Measurements from ENCODE around the gene MYH14.

Gene MYH14

DNA sequence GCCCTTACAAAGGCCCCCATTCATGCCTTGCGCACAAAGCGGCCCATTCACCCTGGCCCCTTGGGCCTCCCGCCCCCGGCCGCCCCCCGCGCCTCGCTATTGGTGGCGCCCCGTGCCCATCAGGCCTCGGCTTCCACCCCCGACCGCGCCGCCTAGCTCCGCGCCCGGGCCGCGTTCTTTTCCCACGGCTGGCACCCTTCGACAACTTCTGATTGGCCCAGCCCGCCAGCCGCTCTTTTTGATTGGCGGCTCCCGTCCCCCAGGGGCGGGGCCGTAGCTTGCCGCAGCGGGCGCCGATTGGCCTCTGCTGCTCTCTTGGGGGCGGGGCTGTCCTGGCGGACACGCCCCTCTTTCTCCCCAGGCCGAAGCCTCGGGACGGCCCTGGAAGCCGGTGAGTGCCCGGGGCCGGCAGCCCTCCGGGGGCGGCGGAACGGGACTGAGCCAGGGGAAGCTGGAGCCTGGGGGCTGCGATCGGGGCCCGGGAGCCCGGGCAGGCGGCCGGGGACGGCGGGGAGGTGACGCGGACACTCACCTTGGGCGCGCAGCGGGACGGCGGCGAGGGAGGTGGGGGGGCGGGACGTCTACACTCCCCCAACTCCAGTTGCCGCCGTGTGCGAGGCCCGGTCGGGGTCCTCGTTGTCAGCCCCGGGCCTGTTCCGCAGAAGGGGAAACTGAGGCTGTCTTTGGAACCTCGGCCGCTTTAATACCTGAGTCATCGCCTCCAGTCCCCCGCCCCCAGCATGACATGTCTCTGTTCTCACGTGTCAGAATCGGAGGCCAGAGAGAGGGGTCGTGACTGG, at the start of gene MYH14:
Gene MYH14 (plus strand): TSS at position 342 of the 800 bp plus-strand sequence. CDS start 6,744 bp downstream, outside the sequence.
- TF ChIP-seq, protein P1, sequence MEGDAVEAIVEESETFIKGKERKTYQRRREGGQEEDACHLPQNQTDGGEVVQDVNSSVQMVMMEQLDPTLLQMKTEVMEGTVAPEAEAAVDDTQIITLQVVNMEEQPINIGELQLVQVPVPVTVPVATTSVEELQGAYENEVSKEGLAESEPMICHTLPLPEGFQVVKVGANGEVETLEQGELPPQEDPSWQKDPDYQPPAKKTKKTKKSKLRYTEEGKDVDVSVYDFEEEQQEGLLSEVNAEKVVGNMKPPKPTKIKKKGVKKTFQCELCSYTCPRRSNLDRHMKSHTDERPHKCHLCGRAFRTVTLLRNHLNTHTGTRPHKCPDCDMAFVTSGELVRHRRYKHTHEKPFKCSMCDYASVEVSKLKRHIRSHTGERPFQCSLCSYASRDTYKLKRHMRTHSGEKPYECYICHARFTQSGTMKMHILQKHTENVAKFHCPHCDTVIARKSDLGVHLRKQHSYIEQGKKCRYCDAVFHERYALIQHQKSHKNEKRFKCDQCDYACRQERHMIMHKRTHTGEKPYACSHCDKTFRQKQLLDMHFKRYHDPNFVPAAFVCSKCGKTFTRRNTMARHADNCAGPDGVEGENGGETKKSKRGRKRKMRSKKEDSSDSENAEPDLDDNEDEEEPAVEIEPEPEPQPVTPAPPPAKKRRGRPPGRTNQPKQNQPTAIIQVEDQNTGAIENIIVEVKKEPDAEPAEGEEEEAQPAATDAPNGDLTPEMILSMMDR (IDR thresholded peaks at IDR 0.05; ENCODE audit: insufficient read depth, low read depth, low read length, missing control alignments), result no peak
- H3K4me3 ChIP-seq (ENCODE audit: low read length), result peak within 1 kb of the TSS; percentile 19

DNA sequence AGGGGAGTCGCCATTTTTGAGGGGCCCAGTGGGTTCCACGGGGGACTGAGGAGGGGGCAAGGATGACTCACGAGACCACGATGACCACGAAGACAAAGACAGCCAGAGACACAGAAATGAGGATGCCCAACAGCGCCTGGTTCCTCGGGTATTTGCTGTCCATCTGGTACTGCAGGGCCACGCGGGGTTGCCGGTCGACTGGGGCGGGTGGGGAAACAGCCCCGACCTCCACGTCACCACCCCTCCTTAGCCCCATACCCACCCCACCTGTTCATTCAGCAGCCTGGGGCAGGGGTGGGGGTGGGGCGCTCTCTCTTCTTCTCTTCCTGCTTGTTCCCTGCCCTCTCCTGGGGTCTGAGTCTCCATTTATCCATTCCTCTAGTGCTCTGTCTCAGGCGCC, 48.9 kb upstream of the MYH14 start:
- TF ChIP-seq, protein P1 (IDR thresholded peaks at IDR 0.05; ENCODE audit: insufficient read depth, low read depth, low read length, missing control alignments), result no peak

More for the DNA sequence above, at the start of gene MYH14:
- peak; percentile 37 for DNase-seq (ENCODE audit: low read depth)

DNA sequence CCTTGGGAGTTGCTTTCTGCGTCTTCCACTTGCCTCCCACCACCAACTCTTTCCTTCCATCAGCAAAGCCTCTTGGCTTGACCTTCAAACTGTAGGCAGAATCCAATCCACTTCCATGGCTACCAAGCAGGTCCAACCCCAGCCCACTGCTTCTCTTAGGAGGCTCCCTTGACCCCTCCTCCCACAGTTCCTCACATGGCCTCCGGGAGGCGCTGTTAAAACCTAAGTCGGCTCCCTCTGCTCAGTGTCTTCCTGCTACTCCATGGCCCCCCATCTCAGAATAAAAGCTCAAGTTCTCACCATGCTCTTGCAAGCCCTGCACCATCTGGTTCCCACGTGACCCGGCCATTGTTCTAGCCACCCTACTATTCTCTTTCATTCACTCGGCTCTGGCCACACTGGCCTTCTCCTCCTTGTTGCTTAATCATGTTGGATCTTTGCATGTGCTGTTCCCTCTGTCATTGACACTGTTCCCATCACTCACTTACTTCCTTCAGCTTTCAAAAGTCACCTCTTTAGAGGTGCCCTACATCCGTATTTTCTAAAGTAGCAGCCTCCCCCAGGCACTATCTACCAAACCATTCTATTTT, 47.8 kb upstream of the MYH14 start:
- TF ChIP-seq, protein P1 (IDR thresholded peaks at IDR 0.05; ENCODE audit: insufficient read depth, low read depth, low read length, missing control alignments), result no peak
- no peak for DNase-seq (ENCODE audit: low read depth)
- H3K4me3 ChIP-seq (ENCODE audit: low read length), result no peak overlapping the region

More for the DNA sequence above, 48.9 kb upstream of the MYH14 start:
- no peak for DNase-seq (ENCODE audit: low read depth)
- no peak overlapping the region for H3K4me3 ChIP-seq (ENCODE audit: low read length)

DNA sequence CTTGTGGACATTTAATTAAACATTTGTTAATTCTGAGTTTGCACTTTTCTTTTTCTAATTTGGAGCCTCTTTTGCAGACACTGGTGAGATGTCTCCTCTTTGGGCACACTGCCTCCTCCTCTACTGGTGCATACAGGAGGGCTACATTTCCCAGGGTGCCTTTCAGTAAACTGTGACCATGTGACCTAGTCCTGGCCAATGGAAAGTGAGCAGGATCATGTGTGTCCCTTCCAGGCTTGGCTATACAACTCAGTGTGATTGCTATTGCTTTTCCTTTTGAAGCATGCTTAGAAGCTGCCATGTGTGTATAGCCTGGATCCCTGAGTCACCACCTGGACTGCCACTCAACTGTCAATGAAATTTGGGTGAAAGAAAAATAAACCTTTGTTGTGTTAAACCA, 44.8 kb upstream of the MYH14 start:
- no peak for DNase-seq (ENCODE audit: low read depth)
- TF ChIP-seq, protein P1 (IDR thresholded peaks at IDR 0.05; ENCODE audit: insufficient read depth, low read depth, low read length, missing control alignments), result no peak

DNA sequence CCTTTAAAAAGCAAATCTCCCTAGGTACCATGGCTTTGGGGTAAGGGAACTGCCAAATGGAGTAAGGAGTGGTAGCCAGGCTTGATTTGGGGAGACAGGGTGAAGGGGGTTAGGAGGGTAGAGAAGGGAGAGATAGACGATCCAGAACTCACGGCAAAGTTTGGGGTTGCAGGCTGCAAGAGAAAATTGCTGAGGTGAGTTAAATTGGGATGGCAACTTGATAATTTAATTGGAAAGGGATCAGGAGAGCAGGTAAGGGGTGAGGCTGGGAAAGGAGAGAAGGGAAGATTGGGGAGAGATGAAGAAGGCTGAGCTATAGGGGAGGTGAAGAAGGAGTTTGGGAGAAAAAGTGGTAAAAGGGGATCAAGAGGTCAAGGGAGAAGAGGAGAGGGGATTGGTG, 44.3 kb upstream of the MYH14 start:
- TF ChIP-seq, protein P1 (IDR thresholded peaks at IDR 0.05; ENCODE audit: insufficient read depth, low read depth, low read length, missing control alignments), result no peak
- H3K4me3 ChIP-seq (ENCODE audit: low read length), result no peak overlapping the region
- no peak for DNase-seq (ENCODE audit: low read depth)

More for the DNA sequence above, 44.8 kb upstream of the MYH14 start:
- H3K4me3 ChIP-seq (ENCODE audit: low read length), result no peak overlapping the region

DNA sequence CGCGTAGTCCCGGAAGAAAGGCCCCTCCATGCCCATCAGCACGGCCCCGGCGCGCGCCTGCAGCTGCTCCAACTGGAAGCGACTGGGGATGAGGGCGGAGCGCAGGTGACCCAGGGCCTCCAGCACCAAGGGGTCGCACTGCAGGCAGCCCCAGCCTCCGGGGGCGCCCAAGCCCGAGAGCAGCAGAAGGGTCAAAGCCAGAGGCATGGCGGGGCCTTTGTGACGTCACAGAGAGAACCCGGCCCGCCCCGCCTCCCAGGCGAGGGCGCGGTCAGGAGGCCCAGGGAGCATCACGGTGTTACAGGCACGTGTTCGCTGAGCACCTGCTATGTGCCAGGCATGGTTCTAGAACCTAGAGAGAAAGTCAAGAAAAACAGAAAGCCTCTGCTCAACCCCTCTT, 40.4 kb upstream of the MYH14 start, which contains the start of gene IZUMO2:
Gene IZUMO2 (minus strand): TSS at position 294 of the 400 bp plus-strand sequence. CDS start 87 bp downstream, at position 207.
- no peak for DNase-seq (ENCODE audit: low read depth)
- TF ChIP-seq, protein P1 (IDR thresholded peaks at IDR 0.05; ENCODE audit: insufficient read depth, low read depth, low read length, missing control alignments), result no peak
- no peak within 1 kb of the TSS for H3K4me3 ChIP-seq (ENCODE audit: low read length)
